Gastrocnemius medialis (tissue), 4 donors: ENCODE data around the gene STPG4. TPM values are rescaled to one million over a fixed set of nuclear protein-coding genes. Genes with fewer than 3 reads are reported as not detected.

Experiments
- ATAC-seq, 2 donors: fragments of 150-250 bp; one replicate each; pipeline ENCODE4 v1.9.1; 2016
- DNase-seq, 2 donors: peaks; one replicate each; pipeline ENCODE4 v3.0.0-alpha.2; 2019
- H3K27ac ChIP-seq, 4 donors: fragments of 200-600 bp; sonication (generic); 1 replicate in 1 of 4; 2 replicates in 3 of 4; pipeline ENCODE4 v1.5.1; 2016 to 2018; ENCODE audit warnings: mild to moderate bottlenecking in 2 of 4, moderate library complexity in 1 of 4
- H3K27me3 ChIP-seq, 3 donors: fragments of 200-600 bp; sonication (generic) in 2 of 3; 1 replicate in 1 of 3; 2 replicates in 2 of 3; pipeline versions ENCODE4 v1.5.1 to v1.6.0; 2016 to 2019; ENCODE audit warnings: mild to moderate bottlenecking in 1 of 3, moderate library complexity in 1 of 3
- H3K36me3 ChIP-seq, 2 donors: fragments of 200-600 bp; sonication (generic) in 1 of 2; one replicate each; pipeline ENCODE4 v1.5.1; 2017 to 2018
- H3K4me1 ChIP-seq, 2 donors: fragments of 200-600 bp; sonication (generic) in 1 of 2; one replicate each; pipeline ENCODE4 v1.5.1; 2016 to 2017; ENCODE audit warnings: mild to moderate bottlenecking in 2 of 2
- H3K4me3 ChIP-seq, 4 donors: fragments of 200-600 bp; sonication (generic) in 3 of 4; 1 replicate in 1 of 4; 2 replicates in 3 of 4; pipeline ENCODE4 v1.5.1; 2016 to 2019; ENCODE audit warnings: mild to moderate bottlenecking in 2 of 4
- H3K9me3 ChIP-seq, 3 donors: fragments of 200-600 bp; sonication (generic) in 2 of 3; 1 replicate in 1 of 3; 2 replicates in 2 of 3; pipeline ENCODE4 v1.5.1; 2016 to 2019
- CTCF ChIP-seq, 5 experiments: fragments of 450-650 bp in 3 of 5; fragments of 200-600 bp in 2 of 5; sonication (generic) in 2 of 5; IDR thresholded peaks in 4 of 5; conservative IDR thresholded peaks in 1 of 5; 1 replicate in 4 of 5; 2 replicates in 1 of 5; pipeline ENCODE4 v1.5.1; 2016 to 2019; ENCODE audit warnings: antibody characterized with exemption in 5 of 5, mild to moderate bottlenecking in 3 of 5, moderate library complexity in 3 of 5
- POLR2A ChIP-seq, 2 donors: fragments of 450-650 bp; IDR thresholded peaks; one replicate each; pipeline ENCODE4 v1.6.1; 2017; ENCODE audit warnings: antibody characterized with exemption in 2 of 2, mild to moderate bottlenecking in 2 of 2, moderate library complexity in 2 of 2
- in situ Hi-C, 4 donors: fragments of 200-750 bp; cut with MboI; loops; one replicate each; pipeline versions ENCODE4 v1.15.0 to v1.8.0; 2017; ENCODE audit warnings: low sequenced_read_pairs in 4 of 4
- intact Hi-C: fragments of 100-400 bp; cut with DNase I; formaldehyde crosslinking; loops from one replicate; pipeline ENCODE4 v1.15.1; 2023; ENCODE audit warnings: low total_unique reads
- total RNA-seq, 4 donors: library from RNA; depleted of rRNA; stranded (reverse); fragments of >200 nt; gene quantifications; one replicate each; pipeline versions ENCODE4 v1.1.0 to v1.2.3, GENCODE V29; 2016

STPG4 gene
- total RNA-seq, 4 donors from 2014 or later, result 0.33 TPM; not detected in 3

DNA sequence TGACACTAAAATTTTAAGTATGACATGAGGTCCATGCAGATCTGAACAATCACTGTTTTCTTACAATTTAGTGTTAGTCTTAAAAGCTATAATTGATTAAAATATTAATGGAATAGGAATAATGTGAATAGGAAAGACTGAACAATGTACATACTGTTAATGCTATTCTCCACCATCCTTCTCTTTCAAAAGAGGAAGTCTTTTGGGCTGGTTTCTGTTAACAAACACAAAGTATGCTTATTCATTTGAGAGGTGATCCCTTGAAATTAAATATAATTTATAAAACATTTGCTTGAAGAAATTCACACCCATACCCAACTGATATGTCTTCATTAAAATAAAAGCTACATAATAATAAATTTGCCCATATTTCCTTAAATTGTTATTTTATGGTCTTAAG is 2.3 kb downstream of the STPG4 start:
- H3K9me3 ChIP-seq, result no peaks in the 10 kb centered on the region
- TF ChIP-seq POLR2A (IDR thresholded peaks at IDR 0.05) (no peak), CTCF (IDR thresholded peaks at IDR 0.05 in 4 of 5, conservative IDR thresholded peaks at IDR 0.05 in 1 of 5) (no peak)
- no peak for DNase-seq
- no peak for ATAC-seq
- H3K27ac ChIP-seq, result no peak overlapping the region
- no peak overlapping the region for H3K4me3 ChIP-seq
- peaks cover 0 to 22% of the 10 kb centered on the region in 2 donors for H3K36me3 ChIP-seq
- H3K4me1 ChIP-seq, result no peaks in the 10 kb centered on the region
- H3K27me3 ChIP-seq, result no peaks in the 10 kb centered on the region
- in situ Hi-C loops, result loop anchor here in 1 of 4 donors (25.0 kb wide), 1 partner anchor 141 kb away; no protein-coding TSS in a partner anchor
- intact Hi-C loops, result no loop called here

DNA sequence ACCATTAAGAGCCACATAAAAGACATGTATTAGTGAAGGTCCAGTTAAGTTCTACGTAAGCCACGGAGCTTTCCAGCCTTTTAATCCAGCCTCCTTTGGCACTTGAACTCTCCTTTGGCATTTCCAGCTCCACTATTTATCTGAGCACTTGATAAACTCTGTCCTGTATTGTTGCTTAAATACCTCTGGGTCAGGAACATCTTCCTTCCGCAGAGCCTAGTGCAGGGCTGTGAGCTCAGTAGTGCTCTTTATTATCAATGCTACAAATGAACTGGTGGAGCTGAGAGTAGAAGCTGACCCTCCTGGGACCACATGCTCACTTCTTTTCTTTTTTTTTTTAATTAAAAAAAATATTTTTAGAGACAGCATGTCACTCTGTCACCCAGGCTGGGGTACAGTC is 4.9 kb downstream of the STPG4 start:
- Histone ChIP-seq H3K4me1 (no peaks in the 10 kb centered on the region), H3K36me3 (peaks cover 0 to 22% of the 10 kb centered on the region in 2 donors), H3K9me3 (no peaks in the 10 kb centered on the region), H3K27me3 (no peaks in the 10 kb centered on the region), H3K4me3 (no peak overlapping the region), H3K27ac (no peak overlapping the region)
- ATAC-seq (no peak), DNase-seq (no peak)
- TF ChIP-seq POLR2A (IDR thresholded peaks at IDR 0.05) (no peak), CTCF (IDR thresholded peaks at IDR 0.05 in 4 of 5, conservative IDR thresholded peaks at IDR 0.05 in 1 of 5) (no peak)
- intact Hi-C loops (no loop called here), in situ Hi-C loops (loop anchor here in 1 of 4 donors (25.0 kb wide), 1 partner anchor 138 kb away; no protein-coding TSS in a partner anchor)

DNA sequence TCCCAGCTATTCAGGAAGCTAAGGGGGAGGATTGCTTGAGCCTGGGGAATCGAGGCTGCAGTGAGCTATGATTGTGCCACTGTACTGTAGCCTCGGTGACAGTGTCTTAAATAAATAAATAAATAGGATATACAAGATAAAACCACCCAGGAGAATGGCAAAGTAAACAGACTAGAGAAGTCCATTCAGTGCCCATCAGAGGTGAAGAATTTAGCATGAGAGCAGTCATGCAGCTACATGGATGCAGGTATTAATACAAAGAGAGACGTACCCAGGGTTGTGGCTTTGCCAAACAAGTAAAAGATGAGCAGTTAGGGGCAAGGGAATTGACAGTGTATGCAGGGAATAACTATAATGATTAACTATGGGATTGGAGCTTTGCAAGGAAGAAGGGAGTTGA is 8.1 kb downstream of the STPG4 start:
- TF ChIP-seq POLR2A (IDR thresholded peaks at IDR 0.05) (no peak), CTCF (IDR thresholded peaks at IDR 0.05 in 4 of 5, conservative IDR thresholded peaks at IDR 0.05 in 1 of 5) (no peak)
- intact Hi-C loops (no loop called here), in situ Hi-C loops (no loop called here)
- DNase-seq (no peak), ATAC-seq (no peak)
- Histone ChIP-seq H3K4me1 (no peaks in the 10 kb centered on the region), H3K36me3 (peaks cover 0 to 22% of the 10 kb centered on the region in 2 donors), H3K27ac (no peak overlapping the region), H3K27me3 (no peaks in the 10 kb centered on the region), H3K9me3 (no peaks in the 10 kb centered on the region), H3K4me3 (no peak overlapping the region)

DNA sequence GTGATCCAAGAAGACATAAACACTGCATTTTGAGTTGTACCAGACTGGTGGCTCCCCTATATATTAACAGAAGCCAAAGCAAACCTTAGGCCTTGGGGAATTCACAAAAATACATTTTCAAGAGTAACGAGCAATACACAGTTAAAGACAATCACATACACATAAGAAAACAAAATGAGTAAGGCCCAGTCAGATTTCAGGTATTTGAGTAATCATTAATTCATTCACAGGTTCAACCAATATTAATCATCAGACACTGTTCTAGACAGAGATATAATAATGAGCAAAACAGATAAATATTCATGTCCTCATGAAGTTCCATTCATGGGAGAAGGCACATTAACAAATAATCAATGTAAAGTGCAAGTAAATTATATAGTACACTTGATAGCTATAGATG is 9.6 kb downstream of the STPG4 start:
- Histone ChIP-seq H3K4me1 (no peaks in the 10 kb centered on the region), H3K36me3 (peaks cover 0 to 16% of the 10 kb centered on the region in 2 donors), H3K9me3 (no peaks in the 10 kb centered on the region), H3K27me3 (no peaks in the 10 kb centered on the region), H3K27ac (no peak overlapping the region), H3K4me3 (no peak overlapping the region)
- ATAC-seq (no peak), DNase-seq (no peak)
- intact Hi-C loops, result no loop called here
- TF ChIP-seq POLR2A (IDR thresholded peaks at IDR 0.05) (no peak), CTCF (IDR thresholded peaks at IDR 0.05 in 4 of 5, conservative IDR thresholded peaks at IDR 0.05 in 1 of 5) (no peak)
- in situ Hi-C loops, result no loop called here

GRCh38 chr2:47141520-47141919 is 13.6 kb downstream of the STPG4 start:
- intact Hi-C loops, result no loop called here
- DNase-seq (no peak), ATAC-seq (no peak)
- H3K27ac ChIP-seq, result no peak overlapping the region
- H3K4me1 ChIP-seq, result no peaks in the 10 kb centered on the region
- TF ChIP-seq CTCF (IDR thresholded peaks at IDR 0.05 in 4 of 5, conservative IDR thresholded peaks at IDR 0.05 in 1 of 5), result no peak
- TF ChIP-seq POLR2A (IDR thresholded peaks at IDR 0.05), result no peak
- in situ Hi-C loops, result no loop called here
- no peak overlapping the region for H3K4me3 ChIP-seq
- no peaks in the 10 kb centered on the region for H3K36me3 ChIP-seq
- no peaks in the 10 kb centered on the region for H3K9me3 ChIP-seq
- H3K27me3 ChIP-seq, result no peaks in the 10 kb centered on the region
